PFSK-1 (cell line): ENCODE measurements around the gene RPS19BP1.

Source experiments
- FOXP2 ChIP-seq: optimal IDR thresholded peaks from 2 replicates; pipeline ENCODE3; 2011; ENCODE audit warnings: borderline replicate concordance, control low read depth, inconsistent platforms; ENCODE audit not compliant: insufficient read depth; ENCODE audit errors: extremely low read length, extremely low read depth
- POLR2AphosphoS5 ChIP-seq: IDR thresholded peaks from 2 replicates; pipeline ENCODE4 v1.6.1; 2012; ENCODE audit warnings: low read depth, mild to moderate bottlenecking, control low read depth, low read length, moderate library complexity
- REST ChIP-seq, 2 experiments: IDR thresholded peaks; 2 replicates each; pipeline versions ENCODE4 v1.6.1 to v1.8.0; 2011 to 2012; ENCODE audit warnings: low read depth in 2 of 2, low read length in 2 of 2, control low read depth in 1 of 2, inconsistent platforms in 1 of 2, mild to moderate bottlenecking in 1 of 2, moderate library complexity in 1 of 2; ENCODE audit not compliant: insufficient read depth in 1 of 2
- SIN3A ChIP-seq: IDR thresholded peaks from 2 replicates; pipeline ENCODE4 v1.6.1; 2012; ENCODE audit warnings: mild to moderate bottlenecking, low read length, moderate library complexity, borderline replicate concordance; ENCODE audit not compliant: insufficient read depth
- TAF1 ChIP-seq: IDR thresholded peaks from 2 replicates; pipeline ENCODE4 v1.6.1; 2012; ENCODE audit warnings: low read length, control low read depth, borderline replicate concordance; ENCODE audit not compliant: insufficient read depth

RPS19BP1 gene

DNA sequence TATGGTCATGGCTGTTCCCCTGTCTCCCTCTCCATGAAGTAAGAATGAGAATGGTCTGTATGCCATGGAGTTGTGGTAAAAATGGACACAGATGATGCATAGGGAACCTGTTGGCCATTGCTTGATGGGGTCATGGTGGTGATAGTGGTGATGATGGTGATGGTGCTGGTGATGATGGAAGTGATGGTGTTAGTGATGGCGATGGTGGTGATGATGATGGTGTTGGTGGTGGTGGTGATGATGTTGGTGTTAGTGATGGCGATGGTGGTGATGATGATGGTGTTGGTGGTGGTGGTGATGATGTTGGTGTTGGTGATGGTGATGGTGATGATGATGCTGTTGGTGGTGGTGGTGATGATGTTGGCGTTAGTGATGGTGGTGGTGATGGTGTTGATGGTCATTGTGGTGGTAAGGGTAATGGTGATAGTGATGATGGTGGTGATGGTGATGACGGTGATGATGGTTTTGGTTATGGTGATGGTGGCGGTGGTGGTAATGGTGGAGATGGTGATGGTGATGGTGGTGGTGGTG, 32.9 kb upstream of the RPS19BP1 start:
- TF ChIP-seq SIN3A (no peak), POLR2AphosphoS5 (no peak)

- TF ChIP-seq POLR2AphosphoS5 (no peak), SIN3A (no peak), REST (IDR thresholded peaks at IDR 0.05; ENCODE audit: insufficient read depth in 1 of 2, low read depth in 2 of 2, low read length in 2 of 2) (no peak), TAF1 (no peak), FOXP2 (no peak)
Observed at GRCh38 chr22:39563571-39564428, 31.3 kb upstream of the RPS19BP1 start.

GRCh38 chr22:39562839-39563489, 30.4 kb upstream of the RPS19BP1 start:
- no peak for TF ChIP-seq FOXP2
- TF ChIP-seq REST (IDR thresholded peaks at IDR 0.05; ENCODE audit: insufficient read depth in 1 of 2, low read depth in 2 of 2, low read length in 2 of 2): no peak
- no peak for TF ChIP-seq SIN3A
- TF ChIP-seq TAF1: no peak
- no peak for TF ChIP-seq POLR2AphosphoS5

GRCh38 chr22:39560127-39560526, 27.6 kb upstream of the RPS19BP1 start:
- TF ChIP-seq REST (IDR thresholded peaks at IDR 0.05; ENCODE audit: insufficient read depth in 1 of 2, low read depth in 2 of 2, low read length in 2 of 2): no peak
- no peak for TF ChIP-seq TAF1
- TF ChIP-seq POLR2AphosphoS5: no peak
- no peak for TF ChIP-seq FOXP2
- TF ChIP-seq SIN3A: no peak

DNA sequence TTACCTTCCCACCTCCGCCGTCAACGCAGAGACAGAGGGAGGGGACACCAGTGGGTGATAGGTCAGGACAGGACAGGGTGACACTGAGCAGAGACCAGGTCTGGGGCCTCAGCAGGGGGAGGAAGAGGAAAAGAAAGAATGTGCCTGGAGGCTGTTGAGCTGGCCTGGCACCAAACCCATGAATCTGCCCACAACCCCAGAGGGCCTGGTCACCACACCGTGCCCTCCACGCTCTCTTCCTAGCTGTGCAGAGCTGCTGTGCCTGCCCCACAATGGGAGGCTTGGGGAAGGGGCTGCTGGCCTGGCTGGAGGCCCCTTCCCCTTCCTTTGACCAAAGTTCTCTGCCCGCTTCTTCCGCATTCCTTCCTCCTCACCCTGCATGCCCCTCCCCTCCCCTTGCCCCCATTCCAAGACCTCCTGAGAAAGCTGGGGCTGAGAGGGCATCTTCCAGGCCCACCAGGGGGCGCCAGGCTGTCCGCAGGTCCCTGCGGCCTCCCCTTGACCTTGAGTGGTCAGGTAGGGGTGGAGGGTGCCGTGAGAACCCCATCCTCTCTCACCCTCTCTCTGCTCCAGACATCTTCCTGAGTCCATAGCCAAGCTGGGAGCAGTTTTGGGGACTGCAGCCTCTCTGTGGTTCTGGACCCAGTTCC, 27.0 kb upstream of the RPS19BP1 start:
- TF ChIP-seq TAF1 (no peak), SIN3A (no peak), POLR2AphosphoS5 (no peak), REST (IDR thresholded peaks at IDR 0.05; ENCODE audit: insufficient read depth in 1 of 2, low read depth in 2 of 2, low read length in 2 of 2) (no peak), FOXP2 (no peak)
